Transverse colon (tissue), 4 donors: ENCODE data around the gene SLC4A3. TPM values are rescaled to one million over a fixed set of nuclear protein-coding genes. Genes with fewer than 3 reads are reported as not detected.

Source experiments
- DNase-seq: peaks from one replicate; pipeline ENCODE4 v3.0.0-alpha.2; 2019
- H3K27ac ChIP-seq, 4 donors: fragments of 200-600 bp; sonication (generic); 2 replicates each; pipeline ENCODE4 v1.5.1; 2016 to 2018; ENCODE audit warnings: inconsistent platforms in 4 of 4
- H3K27me3 ChIP-seq: fragments of 200-600 bp; sonication (generic); 2 replicates; pipeline ENCODE4 v1.5.1; 2017; ENCODE audit warnings: inconsistent platforms
- H3K36me3 ChIP-seq, 4 donors: fragments of 200-600 bp; sonication (generic); 2 replicates each; pipeline ENCODE4 v1.5.1; 2017 to 2019; ENCODE audit warnings: inconsistent platforms in 4 of 4
- H3K4me1 ChIP-seq, 4 donors: fragments of 200-600 bp; sonication (generic); 2 replicates each; pipeline ENCODE4 v1.5.1; 2017 to 2020; ENCODE audit warnings: inconsistent platforms in 4 of 4
- H3K4me3 ChIP-seq, 4 donors: fragments of 200-600 bp; sonication (generic); 1 replicate in 1 of 4; 2 replicates in 3 of 4; pipeline versions ENCODE4 v1.5.1 to v1.6.1; 2017 to 2019; ENCODE audit warnings: inconsistent platforms in 4 of 4
- H3K9me3 ChIP-seq, 2 donors: fragments of 200-600 bp; sonication (generic); 2 replicates each; pipeline ENCODE4 v1.5.1; 2017 to 2019; ENCODE audit warnings: inconsistent platforms in 2 of 2
- CTCF ChIP-seq, 5 experiments: fragments of 200-600 bp in 3 of 5; fragments of 450-650 bp in 2 of 5; sonication (generic) in 3 of 5; IDR thresholded peaks; 1 replicate in 2 of 5; 2 replicates in 3 of 5; pipeline ENCODE4 v1.5.1; 2016 to 2017; ENCODE audit warnings: antibody characterized with exemption in 5 of 5, inconsistent platforms in 3 of 5, mild to moderate bottlenecking in 2 of 5, moderate library complexity in 1 of 5
- EP300 ChIP-seq: sonication (generic); formaldehyde crosslinking; IDR thresholded peaks from one replicate; pipeline ENCODE4 v1.6.1; 2017; ENCODE audit warnings: antibody characterized with exemption, low read depth
- POLR2A ChIP-seq: fragments of 450-650 bp; IDR thresholded peaks from one replicate; pipeline ENCODE4 v1.6.1; 2016; ENCODE audit warnings: antibody characterized with exemption, mild to moderate bottlenecking, moderate library complexity
- POLR2AphosphoS5 ChIP-seq, 3 donors: sonication (generic); formaldehyde crosslinking; IDR thresholded peaks; one replicate each; pipeline ENCODE4 v1.6.1; 2016; ENCODE audit warnings: antibody characterized with exemption in 3 of 3
- WGBS, 2 donors: methylation state at CpG; one replicate each; pipeline ENCODE4 v1.1.5; 2018; ENCODE audit warnings: low coverage in 1 of 2; 5-methylcytosine and 5-hydroxymethylcytosine counted together
- in situ Hi-C, 4 donors: fragments of 200-750 bp; cut with MboI; loops; one replicate each; pipeline versions ENCODE4 v1.15.0 to v1.15.1; 2017; ENCODE audit warnings: low sequenced_read_pairs in 3 of 4, low pct_ligation_motif_present in 1 of 4, low pct_unique_long_range_greater_than_20kb in 1 of 4
- intact Hi-C: fragments of 100-400 bp; cut with DNase I; formaldehyde crosslinking; loops from one replicate; pipeline ENCODE4 v1.15.1; 2023; ENCODE audit warnings: low total_unique reads
- total RNA-seq, 4 donors: library from RNA; depleted of rRNA; stranded (reverse); fragments of >200 nt; gene quantifications; one replicate each; pipeline ENCODE4 v1.1.0, GENCODE V29; 2016

Gene SLC4A3
- total RNA-seq, 4 donors from 2014 or later, result 0.32 to 25.9 (median 0.68) TPM; not detected in 1

GRCh38 chr2:219631904-219632759 lies 4.7 kb downstream of the SLC4A3 start:
- in situ Hi-C loops, result loop anchor here in 1 of 4 donors (10.0 kb wide), 1 partner anchor 97 kb away; no protein-coding TSS in a partner anchor
- no peak for TF ChIP-seq EP300
- TF ChIP-seq CTCF (IDR thresholded peaks at IDR 0.05), result no peak
- TF ChIP-seq POLR2A, result no peak
- no peak for TF ChIP-seq POLR2AphosphoS5 (IDR thresholded peaks at IDR 0.05)
- intact Hi-C loops, result no loop called here

GRCh38 chr2:219632760-219633105 lies 5.3 kb downstream of the SLC4A3 start:
- H3K4me3 ChIP-seq, result no peak overlapping the region
- intact Hi-C loops, result no loop called here
- peaks cover 18% of the 10 kb centered on the region for H3K27me3 ChIP-seq
- H3K27ac ChIP-seq, result no peak overlapping the region
- DNase-seq, result no peak
- 93% methylated on average over 8 of the region's 8 CpGs; no CpG with 5 or more reads in 1 of the 2 donors for WGBS, 2 donors
- H3K4me1 ChIP-seq, result peaks cover 2 to 5% (median 4%) of the 10 kb centered on the region in 4 donors
- no peak for TF ChIP-seq CTCF (IDR thresholded peaks at IDR 0.05)
- TF ChIP-seq POLR2AphosphoS5 (IDR thresholded peaks at IDR 0.05), result no peak
- no peak for TF ChIP-seq POLR2A
- no peak for TF ChIP-seq EP300
- H3K36me3 ChIP-seq, result no peaks in the 10 kb centered on the region
- H3K9me3 ChIP-seq, result no peaks in the 10 kb centered on the region
- in situ Hi-C loops, result loop anchor here in 1 of 4 donors (10.0 kb wide), 1 partner anchor 98 kb away; no protein-coding TSS in a partner anchor

More at GRCh38 chr2:219631904-219632759, 4.7 kb downstream of the SLC4A3 start:
- Histone ChIP-seq H3K27me3 (peaks cover 22% of the 10 kb centered on the region), H3K4me1 (peaks cover 5 to 6% (median 6%) of the 10 kb centered on the region in 4 donors), H3K36me3 (no peaks in the 10 kb centered on the region), H3K9me3 (no peaks in the 10 kb centered on the region), H3K4me3 (no peak overlapping the region), H3K27ac (no peak overlapping the region)
- no peak for DNase-seq
- 70 to 85% methylated on average over 2 to 28 of the region's 34 CpGs for WGBS, 2 donors

GRCh38 chr2:219633276-219634065 lies 6.0 kb downstream of the SLC4A3 start:
- WGBS, 2 donors, result 80 to 83% methylated on average over 3 to 22 of the region's 22 CpGs
- TF ChIP-seq CTCF (IDR thresholded peaks at IDR 0.05), result no peak
- TF ChIP-seq EP300, result no peak
- TF ChIP-seq POLR2A, result no peak
- TF ChIP-seq POLR2AphosphoS5 (IDR thresholded peaks at IDR 0.05), result no peak
- intact Hi-C loops (no loop called here), in situ Hi-C loops (loop anchor here in 1 of 4 donors (10.0 kb wide), 1 partner anchor 99 kb away; no protein-coding TSS in a partner anchor)
- no peak for DNase-seq
- Histone ChIP-seq H3K4me1 (no peaks in the 10 kb centered on the region), H3K36me3 (no peaks in the 10 kb centered on the region), H3K4me3 (no peak overlapping the region), H3K27ac (no peak overlapping the region), H3K27me3 (peaks cover 10% of the 10 kb centered on the region), H3K9me3 (no peaks in the 10 kb centered on the region)
